ENCODE measurements around the gene AP3B1.
"Not testable (repeated sequence)": the region's sequence is repeated elsewhere in the genome, so short reads cannot be mapped to it uniquely, and the experiment has no call there.

Gene AP3B1

DNA sequence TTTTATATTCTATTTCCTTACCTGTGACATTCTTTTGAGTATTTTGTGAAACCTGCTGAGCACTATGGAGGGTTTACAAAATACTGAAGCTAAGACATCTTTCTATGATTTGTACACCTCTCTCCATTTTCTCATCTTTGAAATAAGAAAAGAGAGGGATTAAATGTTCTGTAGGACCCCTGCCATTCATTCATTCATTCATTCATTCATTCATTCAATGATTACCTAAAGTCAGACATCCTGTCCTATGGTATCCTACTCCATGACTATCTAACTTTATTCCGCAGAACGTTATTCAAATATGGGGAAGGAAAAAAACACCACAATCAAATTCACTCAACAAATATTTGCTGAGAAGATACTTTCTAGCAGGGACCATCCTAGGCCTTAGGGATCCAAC is 51.4 kb downstream of the AP3B1 start:
- DNase-seq (ENCODE audit: low read depth, low spot score) = no peak

DNA sequence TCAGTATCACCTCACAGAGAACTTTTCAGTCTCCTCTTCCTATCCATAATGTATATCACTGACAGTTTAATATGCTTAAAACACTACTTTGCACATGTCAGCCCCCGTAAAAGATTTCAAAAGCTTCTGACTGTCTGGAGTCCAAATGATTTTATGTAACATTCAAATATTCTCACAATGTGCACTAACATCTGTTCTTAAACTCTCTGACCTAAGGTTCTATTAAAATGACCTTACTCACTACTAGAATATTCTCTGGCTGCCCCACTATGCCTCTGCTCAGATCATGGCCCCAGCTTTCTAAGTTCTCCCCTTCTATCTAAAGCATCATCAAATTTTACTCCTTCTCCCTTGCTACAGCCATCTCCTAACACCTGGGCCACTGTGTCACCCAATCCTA is 52.5 kb downstream of the AP3B1 start:
- no peak for DNase-seq (ENCODE audit: low read depth, low spot score)

DNA sequence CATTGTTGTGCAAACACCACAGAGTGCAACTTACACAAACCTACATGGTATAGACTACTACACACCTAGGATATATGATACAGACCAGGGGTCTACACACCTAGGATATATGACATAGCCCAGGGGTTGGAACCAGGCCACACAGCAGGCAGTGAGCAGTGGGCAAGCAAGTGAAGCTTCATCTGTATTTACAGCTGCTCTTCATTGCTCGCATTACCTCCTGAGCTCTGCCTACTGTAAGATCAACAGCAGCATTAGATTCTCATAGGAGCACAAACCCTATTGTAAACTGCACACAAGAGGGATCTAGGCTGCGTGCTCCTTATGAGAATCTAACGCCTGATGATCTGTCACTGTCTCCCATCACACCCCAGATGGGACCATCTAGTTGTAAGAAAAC is 56.6 kb downstream of the AP3B1 start:
- no peak for DNase-seq (ENCODE audit: low read depth, low spot score)

DNA sequence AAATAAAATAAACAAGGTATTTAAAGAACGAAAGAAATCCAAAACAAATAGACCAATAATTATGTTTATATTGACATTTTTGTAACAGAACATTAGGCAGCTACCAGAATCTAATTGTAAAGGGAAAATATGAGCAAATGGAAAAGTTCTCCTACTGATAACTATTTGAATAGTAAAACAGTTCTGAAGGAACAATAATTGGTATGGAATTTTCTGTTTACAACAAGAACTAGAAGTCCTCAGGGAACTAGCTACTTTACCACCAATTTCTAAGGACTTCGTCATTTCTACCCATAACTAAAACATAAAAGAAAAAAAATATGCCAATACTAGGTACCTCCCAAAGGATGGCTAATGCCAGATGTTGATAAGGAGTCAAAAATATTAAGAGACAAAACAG is 58.5 kb downstream of the AP3B1 start:
- no peak for DNase-seq (ENCODE audit: low read depth, low spot score)

DNA sequence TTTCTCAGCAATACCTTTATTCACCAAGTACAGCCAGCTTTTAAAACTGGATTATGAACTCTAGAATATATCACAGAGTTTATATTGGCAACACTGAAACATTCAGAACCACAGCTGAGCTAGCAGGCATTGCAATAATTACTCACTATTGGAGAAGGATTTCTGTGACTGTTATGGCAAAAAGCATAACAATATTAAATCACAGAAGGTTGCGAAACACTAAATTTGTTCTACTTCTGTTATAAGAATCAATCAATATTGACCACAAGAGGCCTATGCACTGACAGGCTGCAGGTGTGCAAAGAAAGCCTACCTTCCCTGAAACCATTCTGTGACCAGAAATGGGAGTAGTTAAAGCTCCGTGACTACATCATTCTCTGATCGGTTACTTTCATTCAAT is 59.2 kb downstream of the AP3B1 start:
- DNase-seq (ENCODE audit: low read depth, low spot score) = no peak

DNA sequence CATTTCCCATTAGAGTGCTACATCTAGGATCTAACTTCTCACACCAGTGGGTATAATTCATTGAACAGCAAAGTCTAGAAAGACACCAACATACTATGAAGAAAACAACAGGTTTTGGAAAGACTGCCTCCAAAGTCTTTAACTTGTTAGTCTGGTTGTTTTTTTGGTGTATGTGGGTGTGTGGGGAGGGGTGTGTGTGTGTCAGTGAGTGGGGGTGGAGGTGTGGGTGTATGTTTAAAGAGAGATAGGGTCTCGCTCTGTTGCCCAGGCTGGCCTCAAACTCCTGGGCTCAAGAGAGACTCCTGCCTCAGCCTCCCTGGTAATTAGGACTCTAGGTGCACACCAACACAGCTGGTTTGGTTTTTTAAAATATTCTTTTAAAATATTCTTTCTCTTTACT is 59.7 kb downstream of the AP3B1 start:
- DNase-seq (ENCODE audit: low read depth, low spot score) = no peak

DNA sequence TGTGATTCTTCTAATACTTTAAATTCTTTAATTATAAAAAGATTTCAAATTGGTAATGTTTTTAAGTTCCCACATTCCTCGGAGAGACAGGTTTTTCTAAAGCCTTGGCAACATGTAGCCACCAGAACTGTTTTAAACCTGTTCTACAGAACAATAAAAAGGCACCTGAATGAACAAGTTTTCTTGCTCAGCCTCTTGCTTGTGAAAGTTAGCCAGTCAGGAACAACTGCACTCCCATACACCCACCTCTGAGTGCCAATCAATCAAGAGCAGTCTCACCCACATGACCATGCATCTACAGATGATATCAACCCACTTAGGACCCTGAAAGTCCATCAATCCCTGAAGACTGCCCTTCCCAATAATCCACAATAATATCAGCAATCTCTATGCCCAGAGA is 62.3 kb downstream of the AP3B1 start:
- DNase-seq (ENCODE audit: low read depth, low spot score) = no peak

DNA sequence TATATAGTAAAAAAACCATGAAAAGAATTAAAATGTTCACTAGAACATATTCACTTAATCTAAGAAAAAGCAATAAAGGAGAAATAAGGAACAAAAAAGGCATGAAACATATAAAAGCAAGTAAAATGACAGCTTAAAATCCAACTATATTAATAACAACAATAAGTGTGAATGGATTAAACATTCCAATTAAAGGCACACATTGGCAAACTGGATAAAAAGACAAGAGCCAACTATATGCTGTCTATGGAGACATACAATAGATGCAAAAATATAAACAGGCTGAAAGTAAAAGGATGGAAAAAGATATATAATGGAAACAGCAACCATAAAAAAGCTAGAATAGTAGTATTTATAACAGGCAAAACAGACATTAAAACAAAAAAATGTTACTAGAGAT is 70.1 kb downstream of the AP3B1 start:
- no peak for DNase-seq (ENCODE audit: low read depth, low spot score)

DNA sequence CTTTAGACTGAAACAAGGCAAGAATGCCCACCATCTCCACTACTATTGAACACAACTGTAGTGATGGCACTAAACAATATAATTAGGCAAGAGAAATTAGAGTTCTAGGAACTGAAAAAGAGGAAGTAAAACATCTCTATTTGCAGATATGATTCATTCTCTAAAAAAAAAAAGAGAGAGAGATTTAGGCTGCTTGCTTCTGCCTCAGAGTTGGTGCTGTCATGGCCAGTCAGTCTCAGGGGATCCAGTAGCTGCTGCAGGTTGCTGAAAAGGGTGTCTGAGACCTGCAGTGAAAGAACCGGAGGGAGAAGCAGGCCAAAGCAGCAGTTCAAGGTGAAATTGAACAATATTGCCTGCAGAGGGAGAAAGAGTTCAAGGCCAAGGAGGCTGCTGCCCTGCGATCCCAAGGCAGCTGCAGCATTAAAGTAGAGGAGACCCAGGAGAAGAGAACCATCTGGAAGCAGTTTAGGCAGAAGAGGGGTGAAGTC is 72.5 kb downstream of the AP3B1 start:
- DNase-seq (ENCODE audit: low read depth, low spot score) = peak; percentile 38

DNA sequence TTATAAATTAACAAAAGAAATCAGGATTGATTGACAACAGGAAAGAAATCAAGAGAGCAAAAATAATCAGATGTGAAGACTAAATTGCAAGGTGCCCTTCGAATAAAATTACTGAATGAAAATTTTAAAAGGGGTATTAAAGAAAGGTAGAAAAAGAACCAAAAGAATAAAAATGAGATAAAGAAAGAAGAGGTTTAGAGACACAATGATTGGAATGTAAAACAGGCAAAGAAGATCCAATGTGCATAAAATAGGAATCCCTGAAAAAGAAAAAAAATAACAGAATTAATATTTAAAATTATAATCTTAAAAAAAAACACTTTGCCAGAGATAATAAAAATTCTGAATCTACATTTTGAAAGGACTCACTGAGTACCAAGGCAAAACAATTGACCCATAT is 73.0 kb downstream of the AP3B1 start:
- DNase-seq (ENCODE audit: low read depth, low spot score) = no peak

DNA sequence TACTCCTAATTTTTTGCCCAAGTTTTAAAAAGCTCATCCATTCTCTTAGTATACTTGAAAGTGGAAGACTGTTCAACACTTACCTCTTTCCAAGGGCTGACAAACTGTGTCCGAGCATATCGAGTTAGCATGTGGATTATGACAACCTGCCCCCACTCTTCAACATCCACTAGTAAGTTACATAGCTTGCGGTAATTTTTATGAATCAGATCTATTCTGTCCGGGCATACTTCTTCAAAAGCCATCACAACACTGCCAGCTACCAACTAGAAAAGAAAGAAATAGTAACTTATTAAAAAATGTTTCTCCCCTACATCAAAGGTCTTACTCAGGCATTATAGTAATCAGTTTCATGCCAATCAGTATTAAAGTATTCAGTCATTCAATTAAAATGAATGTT is 78.5 kb downstream of the AP3B1 start:
- DNase-seq (ENCODE audit: low read depth, low spot score) = no peak

DNA sequence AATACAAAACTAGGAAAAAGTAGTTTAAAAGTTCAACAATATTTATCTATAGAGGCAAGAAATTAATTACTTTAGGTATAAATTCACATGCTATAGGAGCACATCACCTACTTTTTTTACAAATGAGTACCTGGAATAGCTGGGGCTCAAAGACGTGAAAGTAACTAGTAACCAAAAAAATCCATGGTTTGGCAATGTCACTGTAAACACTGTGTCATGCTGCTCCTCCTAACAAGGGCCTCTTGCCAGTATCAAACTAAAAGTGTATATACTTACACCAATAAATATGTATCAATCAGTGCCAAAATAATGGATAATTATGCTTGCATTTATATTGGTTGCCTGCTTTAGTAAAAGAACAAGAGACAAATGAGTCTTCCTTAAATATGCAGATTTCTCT is 78.9 kb downstream of the AP3B1 start:
- no peak for DNase-seq (ENCODE audit: low read depth, low spot score)

DNA sequence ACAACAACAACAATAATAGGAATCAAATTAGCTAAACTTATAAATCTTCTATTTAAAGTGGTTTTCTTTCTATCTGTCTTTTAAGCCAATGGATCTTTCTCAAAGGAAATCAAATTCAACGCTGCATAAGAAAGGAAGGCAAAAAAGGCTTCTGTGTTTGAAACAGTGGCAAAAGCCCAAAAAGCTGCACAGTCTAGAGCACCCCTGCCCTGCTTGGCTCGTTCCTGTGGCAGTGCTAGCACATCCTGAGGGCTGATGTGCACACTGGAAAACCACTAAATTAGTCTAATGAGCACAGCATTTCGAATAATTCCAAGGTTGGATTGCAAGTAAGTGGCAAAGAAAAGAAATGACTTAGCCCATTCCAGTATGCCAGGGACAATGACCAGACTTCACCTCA is 80.7 kb downstream of the AP3B1 start:
- no peak for DNase-seq (ENCODE audit: low read depth, low spot score)

DNA sequence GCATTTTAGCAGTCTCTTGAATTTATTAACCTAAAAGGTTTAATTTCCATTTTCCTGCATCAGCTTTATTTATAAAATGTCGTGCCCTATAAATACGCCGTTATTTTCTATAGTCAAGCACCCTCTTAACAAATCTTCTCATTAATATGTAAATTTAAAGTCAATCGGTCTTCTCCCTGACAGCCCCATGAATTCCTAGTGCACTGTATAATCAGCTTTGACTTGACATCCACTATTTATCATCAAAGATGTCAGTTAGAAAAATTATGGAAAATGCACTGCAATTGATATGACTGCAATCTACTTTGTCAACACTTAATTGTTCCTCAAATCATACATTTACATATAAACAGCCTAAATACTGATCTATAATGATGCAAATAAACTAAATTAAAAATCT is 83.4 kb downstream of the AP3B1 start:
- no peak for DNase-seq (ENCODE audit: low read depth, low spot score)

DNA sequence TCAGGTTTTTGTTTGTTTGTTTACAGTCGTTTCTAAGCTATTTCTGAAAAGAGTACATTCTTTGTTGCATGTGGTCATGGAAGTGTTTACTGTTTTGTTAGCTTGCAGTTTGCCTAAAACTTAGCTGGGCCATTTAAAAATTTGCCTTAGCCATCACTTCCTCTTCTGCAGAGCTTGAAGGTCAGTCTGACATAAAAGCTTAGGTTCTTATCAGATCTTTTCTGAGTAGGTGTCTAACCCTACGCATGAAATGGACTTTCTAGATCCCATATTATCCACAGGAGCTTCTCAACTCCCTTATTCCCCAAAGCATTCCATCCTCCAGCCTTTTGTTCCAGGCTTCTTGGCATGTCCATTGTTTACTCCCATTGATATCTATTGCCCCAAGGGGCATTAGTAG is 90.3 kb downstream of the AP3B1 start:
- no peak for DNase-seq (ENCODE audit: low read depth, low spot score)

DNA sequence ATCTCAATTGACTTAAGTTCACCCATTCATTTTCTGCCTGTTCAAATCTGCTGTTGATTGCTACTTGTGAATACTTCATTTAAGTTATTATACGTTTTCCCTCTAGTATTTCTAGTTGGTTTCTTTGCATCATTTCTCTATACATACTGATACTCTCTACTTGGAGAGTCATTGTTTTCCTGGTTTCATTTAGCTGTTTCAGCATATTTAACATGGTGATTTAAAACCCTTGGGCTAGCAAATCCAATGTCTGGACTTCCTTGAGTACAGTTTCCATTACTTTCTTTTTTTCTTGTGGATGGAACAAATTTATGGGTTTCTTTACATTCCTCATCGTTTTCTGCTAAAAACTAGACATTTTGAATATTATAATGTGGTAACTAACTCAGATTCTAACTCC is 90.7 kb downstream of the AP3B1 start:
- DNase-seq (ENCODE audit: low read depth, low spot score) = no peak

DNA sequence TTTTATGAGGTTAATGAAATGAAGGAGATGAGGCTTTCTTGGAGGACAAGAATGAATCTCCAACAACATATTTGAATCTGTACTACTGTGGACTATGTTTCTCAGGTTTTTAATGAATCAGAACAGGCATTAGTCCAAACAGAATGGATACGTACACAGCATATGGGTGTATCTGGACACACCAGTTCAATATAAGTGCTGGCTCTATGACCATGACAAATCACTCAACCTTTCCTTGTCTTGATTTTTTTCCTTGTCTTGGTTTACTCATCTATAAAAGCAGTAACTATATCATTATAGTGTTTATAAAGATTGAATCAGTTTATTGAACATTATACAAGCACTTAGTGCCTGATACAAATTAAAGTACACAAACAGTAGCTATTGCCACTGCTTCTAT is 104.1 kb downstream of the AP3B1 start:
- DNase-seq (ENCODE audit: low read depth, low spot score) = no peak

DNA sequence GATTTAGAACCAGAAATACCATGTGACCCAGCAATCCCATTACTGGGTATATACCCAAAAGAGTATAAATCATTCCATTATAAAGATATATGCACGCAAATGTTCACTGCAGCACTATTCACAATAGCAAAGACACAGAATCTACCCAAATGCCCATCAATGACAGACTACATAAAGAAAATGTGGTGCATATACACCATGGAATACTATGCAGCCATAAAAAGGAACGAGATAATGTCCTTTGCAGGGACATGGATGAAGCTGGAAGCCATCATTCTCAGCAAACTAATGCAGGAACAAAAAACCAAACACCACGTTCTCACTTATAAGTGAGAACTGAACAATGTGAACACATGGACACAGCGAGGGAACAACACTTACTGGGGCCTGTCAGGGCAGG is 105.8 kb downstream of the AP3B1 start:
- not testable (repeated sequence) for DNase-seq (ENCODE audit: low read depth, low spot score)

DNA sequence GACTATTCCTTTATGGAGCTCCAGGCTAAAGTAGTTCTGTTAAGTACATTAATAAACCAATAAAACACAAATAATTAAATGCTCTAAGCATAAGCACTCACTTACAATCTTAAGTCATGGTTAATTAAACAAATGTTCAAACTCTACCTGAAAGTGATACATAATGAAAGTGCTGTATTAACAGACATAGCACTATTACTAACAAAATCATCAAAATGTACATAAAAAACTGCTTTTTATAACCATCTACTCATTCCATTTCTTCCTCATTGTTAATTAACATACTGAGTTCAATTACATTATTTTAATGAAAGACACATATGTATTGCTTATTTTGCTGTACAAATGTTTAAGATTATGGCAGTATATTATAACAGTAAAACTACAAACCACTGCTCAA is 107.3 kb downstream of the AP3B1 start:
- DNase-seq (ENCODE audit: low read depth, low spot score) = no peak

DNA sequence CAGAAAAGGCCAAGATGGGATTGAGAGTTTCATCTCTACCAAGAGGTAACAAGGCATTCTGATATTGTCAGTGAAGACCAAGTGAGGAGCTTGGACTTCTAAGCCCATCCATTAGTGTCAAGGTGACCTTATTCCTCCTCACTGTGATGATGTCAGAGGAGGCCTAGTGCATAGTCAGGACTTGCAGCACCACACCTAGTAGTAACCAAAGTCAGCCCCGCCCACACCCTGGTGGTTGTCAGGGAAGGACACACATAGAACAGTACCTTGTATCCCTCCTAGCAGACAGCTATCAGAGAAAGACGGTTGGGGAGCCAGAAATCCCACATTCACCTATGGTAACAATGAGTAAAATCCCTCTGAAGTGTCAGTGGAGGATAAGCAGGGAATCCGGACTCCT is 111.7 kb downstream of the AP3B1 start:
- DNase-seq (ENCODE audit: low read depth, low spot score) = no peak

DNA sequence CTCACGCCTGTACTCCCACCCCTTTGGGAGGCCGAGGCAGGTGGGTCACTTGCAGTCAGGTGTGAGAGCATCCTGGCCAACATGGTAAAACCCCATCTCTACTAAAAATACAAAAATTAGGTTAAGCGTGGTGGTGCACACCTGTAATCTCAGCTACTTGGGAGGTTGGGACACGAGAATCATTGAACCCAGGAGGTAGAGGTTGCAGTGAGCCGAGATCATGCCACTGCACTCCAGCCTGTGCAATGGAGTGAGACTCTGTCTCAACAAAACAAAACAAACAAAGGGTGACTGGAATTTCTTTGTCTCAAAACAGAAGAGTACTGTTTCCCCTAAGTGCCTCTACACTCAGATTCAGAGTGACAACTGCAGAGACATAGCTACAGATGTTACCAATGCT is 116.1 kb downstream of the AP3B1 start:
- no peak for DNase-seq (ENCODE audit: low read depth, low spot score)

DNA sequence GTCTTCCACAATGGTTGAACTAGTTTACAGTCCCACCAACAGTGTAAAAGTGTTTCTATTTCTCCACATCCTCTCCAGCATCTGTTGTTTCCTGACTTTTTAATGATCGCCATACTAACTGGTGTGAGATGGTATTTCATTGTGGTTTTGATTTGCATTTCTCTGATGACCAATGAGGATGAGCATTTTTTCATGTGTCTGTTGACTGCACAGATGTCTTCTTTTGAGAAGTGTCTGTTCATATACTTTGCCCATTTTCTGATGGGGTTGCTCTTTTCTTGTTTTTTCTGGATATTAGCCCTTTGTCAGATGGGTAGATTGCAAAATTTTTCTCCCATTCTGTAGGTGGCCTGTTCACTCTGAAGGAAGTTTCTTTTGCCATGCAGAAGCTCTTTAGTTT is 124.2 kb downstream of the AP3B1 start:
- DNase-seq (ENCODE audit: low read depth, low spot score) = not testable (repeated sequence)

DNA sequence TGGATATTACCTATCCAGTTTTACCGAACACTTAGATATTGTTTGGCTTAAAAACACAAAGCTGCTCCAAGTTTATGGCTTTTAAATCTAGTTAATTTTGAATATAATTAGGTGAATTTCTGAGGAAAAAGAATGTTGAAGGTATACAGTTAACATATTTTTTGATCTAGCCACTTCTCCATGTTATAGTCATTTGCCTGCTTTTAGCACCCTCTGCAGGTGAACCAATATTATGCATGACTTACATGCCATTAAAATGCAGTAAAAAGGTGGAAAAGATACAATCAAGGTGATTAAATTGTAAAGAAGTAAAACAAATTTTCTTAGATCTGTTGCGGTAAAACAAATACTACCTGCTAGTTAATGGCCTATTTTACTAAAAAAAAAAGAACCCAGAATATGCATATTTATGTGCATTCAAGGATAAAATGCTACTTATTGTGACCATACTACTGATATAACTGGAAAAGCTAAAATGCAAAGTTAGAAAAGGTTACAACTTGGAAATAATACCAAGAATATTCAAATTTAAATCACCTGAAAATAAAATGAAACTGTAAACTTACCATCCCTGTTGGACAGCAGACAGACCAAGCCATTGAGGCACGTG is 132.1 kb downstream of the AP3B1 start:
- no peak for DNase-seq (ENCODE audit: low read depth, low spot score)

DNA sequence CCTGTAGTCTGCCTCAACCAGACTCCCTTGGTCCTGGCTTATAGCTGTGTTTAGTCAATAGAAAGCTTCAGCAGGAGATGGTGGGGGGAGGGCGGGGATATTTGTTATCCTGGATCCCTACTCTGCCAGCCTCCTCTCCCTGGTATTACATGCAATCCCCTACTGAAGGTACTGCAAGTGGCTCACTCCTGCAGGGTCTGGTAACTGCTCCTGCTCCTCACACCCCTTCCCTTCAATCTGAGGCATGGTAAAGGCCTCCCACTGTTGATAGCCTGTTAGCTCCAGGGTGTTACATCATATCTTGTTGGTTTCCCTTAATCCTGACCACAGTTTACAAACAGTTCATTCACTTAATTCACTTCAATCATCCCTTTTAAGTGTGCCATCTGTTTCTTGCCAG is 137.5 kb downstream of the AP3B1 start:
- no peak for DNase-seq (ENCODE audit: low read depth, low spot score)
